Ishikawa (cell line): Measurements from ENCODE around the gene CHST15.

ENCODE experiments used
- CEBPB ChIP-seq: IDR thresholded peaks from 2 replicates; pipeline ENCODE4 v1.6.1; 2012
- CREB1 ChIP-seq: IDR thresholded peaks from 2 replicates; pipeline ENCODE4 v1.6.1; 2012; ENCODE audit warnings: low read depth
- EGR1 ChIP-seq: IDR thresholded peaks from 2 replicates; pipeline ENCODE4 v1.6.1; 2012
- EP300 ChIP-seq: IDR thresholded peaks from 2 replicates; pipeline ENCODE4 v1.6.1; 2012; ENCODE audit warnings: borderline replicate concordance
- FOXM1 ChIP-seq: IDR thresholded peaks from 2 replicates; pipeline ENCODE4 v1.6.1; 2012; ENCODE audit warnings: low read depth, borderline replicate concordance
- NFIC ChIP-seq: IDR thresholded peaks from 2 replicates; pipeline ENCODE4 v1.6.1; 2012
- RAD21 ChIP-seq: IDR thresholded peaks from 2 replicates; pipeline ENCODE4 v1.6.1; 2012; ENCODE audit warnings: low read depth
- TAF1 ChIP-seq: IDR thresholded peaks from 2 replicates; pipeline ENCODE4 v1.6.1; 2012; ENCODE audit warnings: low read depth, mild to moderate bottlenecking
- TCF12 ChIP-seq: IDR thresholded peaks from 2 replicates; pipeline ENCODE4 v1.6.1; 2012; ENCODE audit warnings: low read depth
- TEAD4 ChIP-seq: IDR thresholded peaks from 2 replicates; pipeline ENCODE4 v1.6.1; 2012
- YY1 ChIP-seq: IDR thresholded peaks from 2 replicates; pipeline ENCODE4 v1.6.1; 2012; ENCODE audit warnings: low read depth
- ZBTB7A ChIP-seq: IDR thresholded peaks from 2 replicates; pipeline ENCODE4 v1.6.1; 2012; ENCODE audit warnings: low read depth
- TF ChIP-seq, protein P1 (sequence below): IDR thresholded peaks from 2 replicates; pipeline ENCODE4 v1.6.1; 2012
- TF ChIP-seq, protein P2 (sequence below): IDR thresholded peaks from 2 replicates; pipeline ENCODE4 v1.6.1; 2012
- TF ChIP-seq, protein P3 (sequence below): IDR thresholded peaks from 2 replicates; pipeline ENCODE4 v1.6.1; 2012; ENCODE audit warnings: low read depth, mild to moderate bottlenecking

Gene CHST15

DNA sequence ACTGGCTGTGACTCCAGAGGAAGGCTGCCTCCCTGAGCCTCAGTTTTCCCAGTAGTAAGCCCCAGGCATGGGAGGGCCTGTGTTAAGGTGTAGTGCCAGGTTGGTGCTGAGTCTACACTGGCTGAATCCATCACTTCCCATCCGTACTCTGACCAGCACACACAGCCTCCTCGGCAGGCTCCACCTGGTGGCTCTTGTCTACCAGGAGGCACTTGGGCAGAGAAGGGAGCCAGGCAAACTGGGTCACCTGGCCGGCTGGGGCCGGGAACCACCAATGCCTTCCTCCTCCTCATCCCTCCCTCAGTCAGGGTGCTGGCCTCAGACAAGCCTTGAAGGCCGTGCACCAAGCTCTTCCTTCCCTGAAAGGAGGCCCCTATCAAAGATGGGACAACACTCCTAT is 75.7 kb downstream of the CHST15 start:
- TF ChIP-seq YY1 = no peak
- no peak for TF ChIP-seq TCF12
- no peak for TF ChIP-seq RAD21
- TF ChIP-seq, protein P1, sequence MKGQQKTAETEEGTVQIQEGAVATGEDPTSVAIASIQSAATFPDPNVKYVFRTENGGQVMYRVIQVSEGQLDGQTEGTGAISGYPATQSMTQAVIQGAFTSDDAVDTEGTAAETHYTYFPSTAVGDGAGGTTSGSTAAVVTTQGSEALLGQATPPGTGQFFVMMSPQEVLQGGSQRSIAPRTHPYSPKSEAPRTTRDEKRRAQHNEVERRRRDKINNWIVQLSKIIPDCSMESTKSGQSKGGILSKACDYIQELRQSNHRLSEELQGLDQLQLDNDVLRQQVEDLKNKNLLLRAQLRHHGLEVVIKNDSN = no peak
- TF ChIP-seq NFIC = no peak
- TF ChIP-seq, protein P2, sequence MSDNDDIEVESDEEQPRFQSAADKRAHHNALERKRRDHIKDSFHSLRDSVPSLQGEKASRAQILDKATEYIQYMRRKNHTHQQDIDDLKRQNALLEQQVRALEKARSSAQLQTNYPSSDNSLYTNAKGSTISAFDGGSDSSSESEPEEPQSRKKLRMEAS = no peak
- TF ChIP-seq CEBPB = no peak
- TF ChIP-seq EP300 = no peak
- TF ChIP-seq, protein P3, sequence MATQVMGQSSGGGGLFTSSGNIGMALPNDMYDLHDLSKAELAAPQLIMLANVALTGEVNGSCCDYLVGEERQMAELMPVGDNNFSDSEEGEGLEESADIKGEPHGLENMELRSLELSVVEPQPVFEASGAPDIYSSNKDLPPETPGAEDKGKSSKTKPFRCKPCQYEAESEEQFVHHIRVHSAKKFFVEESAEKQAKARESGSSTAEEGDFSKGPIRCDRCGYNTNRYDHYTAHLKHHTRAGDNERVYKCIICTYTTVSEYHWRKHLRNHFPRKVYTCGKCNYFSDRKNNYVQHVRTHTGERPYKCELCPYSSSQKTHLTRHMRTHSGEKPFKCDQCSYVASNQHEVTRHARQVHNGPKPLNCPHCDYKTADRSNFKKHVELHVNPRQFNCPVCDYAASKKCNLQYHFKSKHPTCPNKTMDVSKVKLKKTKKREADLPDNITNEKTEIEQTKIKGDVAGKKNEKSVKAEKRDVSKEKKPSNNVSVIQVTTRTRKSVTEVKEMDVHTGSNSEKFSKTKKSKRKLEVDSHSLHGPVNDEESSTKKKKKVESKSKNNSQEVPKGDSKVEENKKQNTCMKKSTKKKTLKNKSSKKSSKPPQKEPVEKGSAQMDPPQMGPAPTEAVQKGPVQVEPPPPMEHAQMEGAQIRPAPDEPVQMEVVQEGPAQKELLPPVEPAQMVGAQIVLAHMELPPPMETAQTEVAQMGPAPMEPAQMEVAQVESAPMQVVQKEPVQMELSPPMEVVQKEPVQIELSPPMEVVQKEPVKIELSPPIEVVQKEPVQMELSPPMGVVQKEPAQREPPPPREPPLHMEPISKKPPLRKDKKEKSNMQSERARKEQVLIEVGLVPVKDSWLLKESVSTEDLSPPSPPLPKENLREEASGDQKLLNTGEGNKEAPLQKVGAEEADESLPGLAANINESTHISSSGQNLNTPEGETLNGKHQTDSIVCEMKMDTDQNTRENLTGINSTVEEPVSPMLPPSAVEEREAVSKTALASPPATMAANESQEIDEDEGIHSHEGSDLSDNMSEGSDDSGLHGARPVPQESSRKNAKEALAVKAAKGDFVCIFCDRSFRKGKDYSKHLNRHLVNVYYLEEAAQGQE = no peak
- no peak for TF ChIP-seq FOXM1

DNA sequence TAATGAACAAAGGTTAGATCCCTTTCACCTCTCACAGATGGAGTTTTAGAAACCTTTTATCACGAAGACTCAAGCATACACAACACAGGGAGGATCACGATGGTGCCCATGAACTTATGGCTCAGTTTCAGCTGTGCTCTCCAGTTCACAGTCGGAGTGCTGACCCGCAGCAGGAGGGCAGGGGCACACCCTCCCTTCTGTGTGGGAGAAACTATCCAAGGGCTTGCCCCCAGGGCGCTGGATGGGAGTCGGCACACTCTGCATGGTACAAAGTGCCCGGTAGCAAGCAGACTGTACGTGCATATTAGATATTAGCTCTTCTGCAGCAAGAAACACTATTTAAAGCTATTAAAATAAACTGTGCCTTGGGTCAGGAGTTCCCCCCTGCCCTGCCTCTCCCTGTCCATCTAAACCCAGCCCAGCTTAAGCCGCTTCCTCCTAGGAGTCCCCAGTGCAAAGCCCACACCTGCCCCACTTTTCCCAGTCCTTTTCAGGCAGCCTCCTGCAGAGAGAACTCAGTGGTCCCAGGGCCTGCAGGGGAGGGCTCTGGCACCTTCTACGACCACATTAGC is 76.5 kb downstream of the CHST15 start:
- TF ChIP-seq TAF1 = no peak

DNA sequence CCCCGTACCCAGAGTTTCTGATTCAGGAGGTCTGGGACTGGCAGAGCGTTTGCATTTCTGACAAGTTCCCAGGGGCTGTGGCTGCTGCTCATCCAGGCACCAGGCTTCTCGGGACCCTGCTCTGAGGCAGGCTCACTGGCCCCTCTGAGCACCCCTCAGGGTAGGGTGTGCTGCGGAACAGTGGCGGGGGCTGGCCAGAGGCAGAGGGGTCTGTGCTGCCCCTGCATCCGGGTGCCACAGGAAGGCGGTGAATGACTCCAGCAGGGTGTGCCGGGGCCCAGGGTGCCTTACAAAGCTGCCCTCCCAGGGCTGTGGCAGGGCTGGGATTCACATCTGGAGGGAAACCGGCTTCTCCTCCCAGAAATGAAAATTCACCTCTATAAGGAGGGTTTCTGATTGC is 77.4 kb downstream of the CHST15 start:
- TF ChIP-seq, protein P1 = no peak
- TF ChIP-seq, protein P2 = no peak
- TF ChIP-seq NFIC = no peak
- no peak for TF ChIP-seq TCF12
- no peak for TF ChIP-seq RAD21
- no peak for TF ChIP-seq EP300

DNA sequence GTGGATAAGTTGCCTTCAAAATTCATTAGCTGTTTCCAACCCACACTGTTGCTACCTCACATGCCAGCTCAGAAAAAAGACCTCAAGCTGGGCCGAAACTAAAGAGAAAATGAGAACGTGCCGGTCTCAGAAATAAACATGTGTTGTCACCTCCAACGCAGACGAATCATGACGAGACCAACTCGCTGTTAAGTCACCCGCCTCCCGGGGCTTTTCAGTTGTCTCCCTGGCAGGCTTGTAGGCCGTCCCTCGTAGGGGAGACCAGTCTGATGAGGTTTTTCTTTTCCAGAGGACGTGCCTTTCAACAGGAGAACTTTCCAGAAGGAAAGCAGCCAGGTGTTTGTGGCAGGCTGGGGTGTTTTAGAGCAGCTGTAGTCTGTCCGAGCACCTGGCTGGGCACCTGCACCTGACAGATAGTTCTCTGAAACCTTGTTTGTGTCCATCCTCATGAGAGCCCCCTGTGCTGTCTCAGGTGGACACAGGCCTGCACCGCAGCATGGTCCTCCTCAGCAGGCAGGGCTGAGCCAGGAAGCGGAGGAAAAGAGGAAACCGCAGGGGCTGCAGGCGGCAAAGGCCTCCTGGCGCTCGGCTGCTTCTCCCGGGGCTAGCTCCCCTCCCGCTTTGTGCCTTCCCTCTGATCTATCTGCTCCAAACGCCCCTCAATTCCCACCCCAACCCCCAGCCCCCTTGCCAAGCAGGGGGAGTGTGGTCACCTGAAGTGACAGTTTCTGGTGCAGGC is 78.8 kb downstream of the CHST15 start:
- TF ChIP-seq, protein P1 = no peak
- TF ChIP-seq TAF1 (no peak), TEAD4 (no peak)

DNA sequence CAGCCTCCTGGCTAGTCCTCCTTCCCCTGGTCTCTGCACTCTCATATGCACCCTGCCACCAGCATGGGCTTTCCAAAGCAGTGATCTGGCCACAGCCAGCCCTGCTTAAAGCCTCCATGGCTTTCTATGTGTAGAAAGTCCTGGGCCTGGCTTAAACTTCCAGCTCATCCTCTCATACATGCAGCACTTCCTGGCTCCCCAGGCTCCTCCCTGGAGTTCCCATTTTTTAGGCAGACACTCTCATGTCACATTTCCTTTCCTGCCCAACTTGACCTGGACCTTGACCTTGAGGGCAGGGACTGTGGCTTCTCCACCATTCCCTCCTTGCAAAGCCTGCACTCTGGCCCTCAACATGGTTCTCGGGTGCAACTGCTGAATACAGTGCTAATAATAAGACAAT is 79.5 kb downstream of the CHST15 start:
- TF ChIP-seq TCF12 = no peak
- TF ChIP-seq, protein P1 = no peak
- TF ChIP-seq YY1 = no peak
- TF ChIP-seq ZBTB7A = no peak
- no peak for TF ChIP-seq NFIC
- TF ChIP-seq TAF1 = no peak
- TF ChIP-seq RAD21 = no peak
- TF ChIP-seq EGR1 = no peak

DNA sequence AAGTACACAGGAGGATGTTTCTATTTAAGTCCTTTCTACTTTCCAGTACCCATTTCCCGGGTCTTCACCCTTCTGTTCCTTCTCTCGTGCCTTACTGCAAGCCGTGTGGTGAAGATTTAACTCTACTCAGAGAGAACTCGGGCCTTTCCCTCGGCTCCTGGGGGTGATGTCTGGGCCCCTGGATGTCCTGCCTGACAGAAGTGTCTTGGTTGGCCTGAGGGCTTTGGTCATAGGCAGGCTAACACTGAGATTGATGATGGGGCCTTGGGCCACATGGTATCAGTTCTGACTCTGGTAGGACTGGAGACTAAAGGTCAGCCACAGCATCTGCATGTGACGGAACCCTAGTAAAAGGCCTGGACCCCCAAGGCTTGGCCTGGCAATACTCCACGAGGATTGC is 80.4 kb downstream of the CHST15 start:
- TF ChIP-seq NFIC = no peak
- TF ChIP-seq, protein P3 = no peak
- TF ChIP-seq CEBPB = no peak
- no peak for TF ChIP-seq EP300
- TF ChIP-seq, protein P2 = no peak
- no peak for TF ChIP-seq CREB1
- no peak for TF ChIP-seq FOXM1
- no peak for TF ChIP-seq TCF12
- no peak for TF ChIP-seq TEAD4
- no peak for TF ChIP-seq TAF1
- no peak for TF ChIP-seq YY1
